ENCODE results near the gene ZMIZ1. TPM values are rescaled to one million over a fixed set of nuclear protein-coding genes. Genes with fewer than 3 reads are reported as not detected.

Gene ZMIZ1
- total and polyA plus RNA-seq, 2 experiments from 2014 or later, result 9.2 to 30.9 TPM

- DNase-seq (ENCODE audit: low spot score), result no peak
- H3K4me1 Mint-ChIP-seq, result peaks cover 35% of the 10 kb centered on the region
- Histone ChIP-seq H3K36me3 (ENCODE audit: insufficient read depth) (no peaks in the 10 kb centered on the region), H3K4me3 (no peak overlapping the region), H3K79me2 (replicated peaks; ENCODE audit: insufficient read depth) (no peaks in the 10 kb centered on the region), H4K20me1 (replicated peaks; ENCODE audit: insufficient read depth) (peaks cover 9% of the 10 kb centered on the region), H3K27ac (ENCODE audit: low read depth) (no peak overlapping the region), H2AFZ (no peak overlapping the region), H3K27me3 (ENCODE audit: insufficient read depth) (peaks cover 36% of the 10 kb centered on the region), H3F3A (replicated peaks; ENCODE audit: low read depth) (no peaks in the 10 kb centered on the region), H3K4me1 (ENCODE audit: insufficient read depth) (peaks cover 14% of the 10 kb centered on the region), H3K9me2 (ENCODE audit: insufficient read depth) (no peaks in the 10 kb centered on the region), H3K4me2 (no peak overlapping the region)
- TF ChIP-seq ZNF114 (CRISPR knock-in tag; IDR thresholded peaks at IDR 0.05) (no peak), JUNB (IDR thresholded peaks at IDR 0.05; ENCODE audit: unreplicated experiment) (no peak), STAT1 (IDR thresholded peaks at IDR 0.05; ENCODE audit: unreplicated experiment) (no peak), NANOG (IDR thresholded peaks at IDR 0.05; ENCODE audit: borderline replicate concordance) (no peak), CREB1 (CRISPR knock-in tag; IDR thresholded peaks at IDR 0.05; ENCODE audit: low read depth) (no peak), ZNF462 (CRISPR knock-in tag; IDR thresholded peaks at IDR 0.05) (no peak), ZNF331 (CRISPR knock-in tag; IDR thresholded peaks at IDR 0.05; ENCODE audit: low read depth) (no peak)
- TF ChIP-seq, protein P1, sequence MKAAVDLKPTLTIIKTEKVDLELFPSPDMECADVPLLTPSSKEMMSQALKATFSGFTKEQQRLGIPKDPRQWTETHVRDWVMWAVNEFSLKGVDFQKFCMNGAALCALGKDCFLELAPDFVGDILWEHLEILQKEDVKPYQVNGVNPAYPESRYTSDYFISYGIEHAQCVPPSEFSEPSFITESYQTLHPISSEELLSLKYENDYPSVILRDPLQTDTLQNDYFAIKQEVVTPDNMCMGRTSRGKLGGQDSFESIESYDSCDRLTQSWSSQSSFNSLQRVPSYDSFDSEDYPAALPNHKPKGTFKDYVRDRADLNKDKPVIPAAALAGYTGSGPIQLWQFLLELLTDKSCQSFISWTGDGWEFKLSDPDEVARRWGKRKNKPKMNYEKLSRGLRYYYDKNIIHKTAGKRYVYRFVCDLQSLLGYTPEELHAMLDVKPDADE (IDR thresholded peaks at IDR 0.05), result no peak
- H3K9me3 Mint-ChIP-seq, result no peaks in the 10 kb centered on the region
- ATAC-seq, result no peak
- no peak overlapping the region for H3K4me3 Mint-ChIP-seq
- peak overlapping the region; percentile 84 for H3K27ac Mint-ChIP-seq
- H3K36me3 Mint-ChIP-seq (ENCODE audit: low read depth), result peaks cover 3% of the 10 kb centered on the region; the same call in 1 of the 3 replicates
- H3K27me3 Mint-ChIP-seq (ENCODE audit: insufficient read depth, low read depth, poor library complexity), result peaks cover 33% of the 10 kb centered on the region
These were observed 162.1 kb downstream of the ZMIZ1 start for GRCh38 chr10:79230850-79231249.

Measured in GM23338 (cell line).